Peyer's patch (tissue), 4 donors: Measurements from ENCODE around the gene CDHR5. TPM values are rescaled to one million over a fixed set of nuclear protein-coding genes. Genes with fewer than 3 reads are reported as not detected.
A peak's percentile ranks its signal among the peaks of the same experiment; 100 is the strongest.

Experiments
- DNase-seq, 3 donors: peaks; one replicate each; pipeline ENCODE4 v3.0.0-alpha.2; 2017 to 2019
- H3K27ac ChIP-seq, 4 donors: fragments of 200-600 bp; sonication (generic); one replicate each; pipeline ENCODE4 v1.5.1; 2016 to 2019
- H3K27me3 ChIP-seq, 2 donors: fragments of 200-600 bp; sonication (generic); one replicate each; pipeline ENCODE4 v1.5.1; 2019
- H3K36me3 ChIP-seq, 3 donors: fragments of 200-600 bp; sonication (generic); one replicate each; pipeline ENCODE4 v1.5.1; 2016 to 2019
- H3K4me1 ChIP-seq, 4 donors: fragments of 200-600 bp; sonication (generic); one replicate each; pipeline ENCODE4 v1.5.1; 2016 to 2019
- H3K4me3 ChIP-seq, 4 donors: fragments of 200-600 bp; sonication (generic); 1 replicate in 3 of 4; 2 replicates in 1 of 4; pipeline ENCODE4 v1.5.1; 2016 to 2019; ENCODE audit warnings: mild to moderate bottlenecking in 1 of 4
- H3K9me3 ChIP-seq, 4 donors: fragments of 200-600 bp; sonication (generic); one replicate each; pipeline ENCODE4 v1.5.1; 2016 to 2019; ENCODE audit warnings: mild to moderate bottlenecking in 1 of 4
- POLR2A ChIP-seq, 2 donors: fragments of 450-650 bp; IDR thresholded peaks; one replicate each; pipeline ENCODE4 v1.5.1; 2017; ENCODE audit warnings: antibody characterized with exemption in 2 of 2, mild to moderate bottlenecking in 2 of 2, moderate library complexity in 2 of 2
- total RNA-seq, 4 donors: library from RNA; depleted of rRNA; stranded (reverse); fragments of >200 nt; gene quantifications; one replicate each; pipeline ENCODE4 v1.1.0, GENCODE V29; 2016
- TF ChIP-seq, protein P1 (sequence below), 6 experiments: fragments of 450-650 bp in 4 of 6; fragments of 200-600 bp in 2 of 6; sonication (generic) in 1 of 6; IDR thresholded peaks; one replicate each; pipeline ENCODE4 v1.5.1; 2017 to 2019; ENCODE audit warnings: antibody characterized with exemption in 6 of 6, mild to moderate bottlenecking in 3 of 6, moderate library complexity in 1 of 6

CDHR5 gene
- total RNA-seq, 4 donors from 2014 or later: 77.6 to 1,696 (median 1,274) TPM

DNA sequence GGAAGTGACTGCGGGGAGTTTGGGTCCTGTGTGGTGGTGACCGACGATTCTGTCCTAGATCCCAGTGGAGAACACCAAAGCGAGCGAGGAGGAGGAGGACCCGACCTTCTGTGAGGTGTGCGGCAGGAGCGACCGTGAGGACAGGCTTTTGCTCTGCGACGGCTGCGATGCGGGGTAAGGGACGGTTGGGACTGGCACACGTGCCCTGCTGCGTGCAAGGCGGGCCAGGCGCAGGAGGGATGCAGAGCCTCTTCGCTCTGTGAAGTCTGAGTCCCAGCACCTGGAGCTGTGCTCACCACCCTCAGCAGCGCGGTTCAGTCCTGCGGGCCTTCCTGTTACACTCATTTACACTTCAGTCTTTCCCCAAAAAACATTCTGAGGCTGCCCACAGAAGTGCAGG, 32.3 kb downstream of the CDHR5 start:
- TF ChIP-seq POLR2A (IDR thresholded peaks at IDR 0.05): no peak
- TF ChIP-seq, protein P1, sequence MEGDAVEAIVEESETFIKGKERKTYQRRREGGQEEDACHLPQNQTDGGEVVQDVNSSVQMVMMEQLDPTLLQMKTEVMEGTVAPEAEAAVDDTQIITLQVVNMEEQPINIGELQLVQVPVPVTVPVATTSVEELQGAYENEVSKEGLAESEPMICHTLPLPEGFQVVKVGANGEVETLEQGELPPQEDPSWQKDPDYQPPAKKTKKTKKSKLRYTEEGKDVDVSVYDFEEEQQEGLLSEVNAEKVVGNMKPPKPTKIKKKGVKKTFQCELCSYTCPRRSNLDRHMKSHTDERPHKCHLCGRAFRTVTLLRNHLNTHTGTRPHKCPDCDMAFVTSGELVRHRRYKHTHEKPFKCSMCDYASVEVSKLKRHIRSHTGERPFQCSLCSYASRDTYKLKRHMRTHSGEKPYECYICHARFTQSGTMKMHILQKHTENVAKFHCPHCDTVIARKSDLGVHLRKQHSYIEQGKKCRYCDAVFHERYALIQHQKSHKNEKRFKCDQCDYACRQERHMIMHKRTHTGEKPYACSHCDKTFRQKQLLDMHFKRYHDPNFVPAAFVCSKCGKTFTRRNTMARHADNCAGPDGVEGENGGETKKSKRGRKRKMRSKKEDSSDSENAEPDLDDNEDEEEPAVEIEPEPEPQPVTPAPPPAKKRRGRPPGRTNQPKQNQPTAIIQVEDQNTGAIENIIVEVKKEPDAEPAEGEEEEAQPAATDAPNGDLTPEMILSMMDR (IDR thresholded peaks at IDR 0.05): no peak
- Histone ChIP-seq H3K27me3 (no peaks in the 10 kb centered on the region), H3K27ac (no peak overlapping the region), H3K4me3 (no peak overlapping the region), H3K9me3 (no peaks in the 10 kb centered on the region), H3K4me1 (peaks cover 0 to 13% (median 0%) of the 10 kb centered on the region in 4 donors), H3K36me3 (peaks cover 0 to 97% (median 0%) of the 10 kb centered on the region in 3 donors)
- DNase-seq: no peak

DNA sequence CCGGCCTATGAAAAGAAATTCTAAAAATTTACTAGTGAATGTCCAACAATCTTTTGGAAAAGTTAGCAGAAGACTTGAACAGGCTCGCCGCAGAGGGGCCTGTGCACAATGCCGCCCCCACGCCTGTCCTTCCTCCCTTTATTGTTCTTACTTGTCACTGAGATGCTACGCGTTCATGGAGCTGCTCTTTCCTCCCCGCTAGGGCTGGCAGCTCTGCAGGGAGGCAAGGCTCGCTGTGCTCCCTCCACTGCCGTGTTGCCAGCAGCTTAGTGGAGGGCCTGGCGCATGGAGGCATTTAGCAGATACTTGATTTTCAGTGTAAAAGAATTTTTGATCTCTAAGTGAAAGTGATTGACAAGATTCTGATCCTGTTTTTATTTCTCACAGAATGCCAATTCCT, 33.8 kb downstream of the CDHR5 start:
- TF ChIP-seq, protein P1 (IDR thresholded peaks at IDR 0.05): no peak
- Histone ChIP-seq H3K27ac (no peak overlapping the region), H3K9me3 (no peaks in the 10 kb centered on the region), H3K4me1 (peaks cover 0 to 21% (median 0%) of the 10 kb centered on the region in 4 donors), H3K36me3 (peaks cover 0 to 96% (median 0%) of the 10 kb centered on the region in 3 donors), H3K27me3 (no peaks in the 10 kb centered on the region), H3K4me3 (no peak overlapping the region)
- no peak for DNase-seq

DNA sequence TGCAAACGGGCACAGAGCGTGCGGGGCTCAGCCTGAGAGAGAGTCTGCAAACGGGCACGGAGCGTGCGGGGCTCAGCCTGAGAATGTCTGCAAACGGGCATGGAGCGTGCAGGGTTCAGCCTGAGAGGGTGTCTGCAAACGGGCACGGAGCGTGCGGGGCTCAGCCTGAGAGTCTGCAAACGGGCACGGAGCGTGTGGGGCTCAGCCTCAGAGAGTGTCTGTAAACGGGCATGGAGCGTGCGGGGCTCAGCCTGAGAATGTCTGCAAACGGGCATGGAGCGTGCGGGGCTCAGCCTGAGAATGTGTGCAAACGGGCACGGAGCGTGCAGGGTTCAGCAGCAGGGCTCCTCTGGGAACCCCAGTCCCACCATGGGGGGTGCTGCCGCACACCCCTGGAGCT, 35.0 kb downstream of the CDHR5 start:
- H3K9me3 ChIP-seq: no peaks in the 10 kb centered on the region
- H3K4me1 ChIP-seq: peaks cover 0 to 21% (median 0%) of the 10 kb centered on the region in 4 donors
- H3K4me3 ChIP-seq: no peak overlapping the region
- H3K27me3 ChIP-seq: no peaks in the 10 kb centered on the region
- H3K36me3 ChIP-seq: peaks cover 0 to 84% (median 0%) of the 10 kb centered on the region in 3 donors
- no peak overlapping the region for H3K27ac ChIP-seq
- no peak for DNase-seq
- TF ChIP-seq POLR2A (IDR thresholded peaks at IDR 0.05): no peak
- TF ChIP-seq, protein P1 (IDR thresholded peaks at IDR 0.05): no peak

DNA sequence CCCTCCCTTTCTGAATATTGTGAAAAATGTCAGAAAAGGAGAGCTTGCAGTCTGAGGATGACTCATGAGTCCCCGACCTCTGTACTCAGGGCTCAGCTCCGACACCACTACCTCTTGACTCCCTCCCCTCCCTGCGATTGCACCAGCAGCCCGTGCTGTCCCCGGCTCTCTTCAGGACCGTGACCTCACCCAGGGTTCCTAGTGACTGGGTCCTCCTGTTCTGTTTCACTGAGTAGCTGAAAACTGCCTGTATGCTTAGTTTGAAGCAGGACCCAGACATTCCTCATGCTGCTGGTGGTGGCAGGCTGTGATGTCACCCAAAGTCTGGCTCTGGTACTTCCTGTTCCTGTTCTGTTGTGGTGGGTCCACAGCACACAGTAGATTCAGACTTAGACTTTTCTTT, 36.8 kb downstream of the CDHR5 start:
- no peaks in the 10 kb centered on the region for H3K27me3 ChIP-seq
- DNase-seq: peak; percentile 30 to 86 (median 81)
- H3K4me3 ChIP-seq: no peak overlapping the region
- H3K27ac ChIP-seq: peak overlapping the region; percentile 46 to 81 (median 55)
- no peaks in the 10 kb centered on the region for H3K9me3 ChIP-seq
- no peak for TF ChIP-seq POLR2A (IDR thresholded peaks at IDR 0.05)
- peaks cover 0 to 24% (median 0%) of the 10 kb centered on the region in 4 donors for H3K4me1 ChIP-seq
- H3K36me3 ChIP-seq: peaks cover 0 to 83% (median 0%) of the 10 kb centered on the region in 3 donors

DNA sequence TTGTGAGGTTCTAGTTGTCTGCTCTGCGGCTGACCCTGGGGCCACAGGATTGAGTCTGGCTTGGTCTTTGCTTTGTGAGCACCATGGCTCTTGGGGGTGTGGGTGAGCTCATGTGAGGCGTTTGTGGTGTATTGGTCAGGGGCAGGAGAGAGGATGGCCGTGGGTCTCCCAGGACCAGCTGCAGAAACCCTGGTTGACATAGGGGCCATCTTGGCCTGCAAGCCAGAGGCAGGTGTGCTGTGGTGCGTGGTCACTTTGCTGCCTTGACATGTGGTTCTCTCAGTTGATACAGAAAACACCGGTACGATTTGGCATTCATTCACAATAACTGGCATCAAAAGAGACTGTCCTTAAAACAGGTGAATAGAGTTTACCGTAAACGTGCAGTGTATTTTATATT, 37.2 kb downstream of the CDHR5 start:
- no peak overlapping the region for H3K4me3 ChIP-seq
- TF ChIP-seq, protein P1 (IDR thresholded peaks at IDR 0.05): no peak
- TF ChIP-seq POLR2A (IDR thresholded peaks at IDR 0.05): no peak
- H3K4me1 ChIP-seq: peaks cover 0 to 26% (median 0%) of the 10 kb centered on the region in 4 donors
- peak overlapping the region; percentile 46 to 81 (median 55) for H3K27ac ChIP-seq
- H3K27me3 ChIP-seq: no peaks in the 10 kb centered on the region
- DNase-seq: no peak
- H3K36me3 ChIP-seq: peaks cover 0 to 83% (median 0%) of the 10 kb centered on the region in 3 donors
- no peaks in the 10 kb centered on the region for H3K9me3 ChIP-seq

DNA sequence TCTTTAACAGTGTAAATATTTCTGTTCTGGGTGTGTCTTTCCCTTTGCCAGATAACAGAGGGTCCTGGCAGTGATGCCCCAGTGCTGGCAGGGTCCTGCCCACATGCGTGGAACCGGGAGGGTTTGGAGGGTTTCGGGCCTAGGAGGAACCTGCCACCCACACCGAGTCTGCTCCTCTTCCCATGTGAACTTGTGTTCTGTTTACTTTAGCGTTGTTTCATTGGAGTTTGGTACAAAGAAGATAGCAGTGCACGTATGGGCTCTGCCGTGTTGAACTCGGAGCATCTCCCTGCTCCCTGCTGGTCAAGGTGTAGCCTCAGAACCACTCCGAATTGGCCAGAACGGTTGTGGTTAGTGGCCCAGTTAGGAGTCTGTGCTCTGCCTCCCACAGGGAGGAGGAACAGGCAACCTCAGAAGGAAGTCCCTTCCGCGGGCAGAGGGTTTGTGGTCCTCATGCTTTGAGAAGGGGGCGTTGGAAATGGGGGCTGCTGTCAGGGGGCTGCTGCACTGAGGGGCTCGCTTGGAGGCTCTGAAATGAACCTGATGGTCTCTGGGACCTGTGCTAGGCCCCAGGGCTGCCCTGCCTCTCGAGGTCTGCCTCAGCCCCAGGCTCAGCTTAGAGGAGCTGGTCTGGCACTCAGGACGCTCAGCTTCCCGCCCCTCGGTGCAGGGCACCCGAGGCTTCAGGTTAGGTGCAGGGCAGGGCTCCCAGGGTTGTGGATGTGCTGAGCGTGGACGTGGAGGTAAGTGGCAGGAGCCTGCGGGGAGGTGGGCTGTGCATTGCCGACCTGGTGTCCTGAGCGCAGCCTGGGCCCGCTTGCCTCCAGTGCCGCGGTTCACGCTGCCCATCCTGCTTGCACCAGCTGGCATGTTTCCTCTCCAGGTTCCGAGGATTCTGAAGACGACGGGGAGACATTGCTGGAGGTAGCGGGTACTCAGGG, 38.1 kb downstream of the CDHR5 start:
- TF ChIP-seq POLR2A (IDR thresholded peaks at IDR 0.05): no peak
- TF ChIP-seq, protein P1 (IDR thresholded peaks at IDR 0.05): no peak
- Histone ChIP-seq H3K36me3 (peaks cover 0 to 85% (median 0%) of the 10 kb centered on the region in 3 donors), H3K27me3 (no peaks in the 10 kb centered on the region), H3K27ac (peak overlapping the region in 2 of 4 donors; percentile 52 to 81), H3K4me1 (peaks cover 0 to 30% (median 0%) of the 10 kb centered on the region in 4 donors), H3K4me3 (no peak overlapping the region), H3K9me3 (no peaks in the 10 kb centered on the region)
- no peak for DNase-seq
